ENCODE measurements around the gene MOV10L1.
"Not testable (repeated sequence)": the region's sequence is repeated elsewhere in the genome, so short reads cannot be mapped to it uniquely, and the experiment has no call there.

The MOV10L1 gene

DNA sequence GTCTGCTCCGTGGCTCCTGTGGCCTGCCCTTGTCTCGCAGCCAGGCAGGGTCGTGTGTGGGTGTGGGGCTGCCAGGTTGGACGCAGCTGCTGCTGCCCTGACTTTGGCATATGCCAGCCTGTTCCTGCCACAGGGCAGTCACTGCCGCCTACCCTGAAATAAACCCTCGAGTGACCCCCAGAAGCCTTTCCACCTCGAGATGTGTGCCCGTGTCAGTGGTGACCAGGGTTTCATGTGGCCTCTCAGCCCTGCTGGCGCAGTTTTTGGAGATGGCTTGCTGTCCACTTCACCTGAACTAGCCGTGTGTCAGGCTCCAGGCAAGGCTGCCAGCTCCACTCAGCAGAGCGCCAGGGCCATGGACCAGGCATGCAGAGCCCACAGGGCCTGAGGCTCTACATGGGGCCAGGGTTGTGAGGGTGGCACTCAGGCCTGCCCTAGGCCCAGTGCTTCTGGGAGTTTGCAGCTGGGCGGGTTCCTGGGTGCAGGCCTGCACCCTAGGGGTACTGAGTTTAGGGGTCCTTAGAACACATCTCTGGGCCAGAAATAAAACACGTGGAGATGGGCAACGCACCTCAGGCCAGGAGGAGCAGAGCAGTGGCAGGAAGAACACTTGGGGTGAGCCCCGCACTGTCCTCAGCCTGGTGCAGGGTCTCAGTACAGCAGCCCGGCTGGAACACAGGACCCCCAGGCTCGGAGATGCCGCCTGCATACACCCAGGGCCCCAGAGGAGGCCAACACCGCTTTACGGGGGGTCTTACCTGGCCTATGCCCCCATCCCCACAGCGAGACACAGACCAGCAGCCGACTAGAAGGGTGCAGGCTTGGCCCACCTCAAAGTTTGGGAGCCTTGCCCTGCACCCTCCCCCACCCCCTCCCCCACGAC is 71.9 kb downstream of the MOV10L1 start:
- peaks cover 2% of the 10 kb centered on the region for H3K4me1 ChIP-seq (ENCODE audit: insufficient read depth, low read length)
- H3K27me3 ChIP-seq (ENCODE audit: insufficient read depth, low read length) = peaks cover 13% of the 10 kb centered on the region
- no peak overlapping the region for H2AFZ ChIP-seq (ENCODE audit: low read depth, low read length)
- peaks cover 2% of the 10 kb centered on the region for H3K9me3 ChIP-seq (ENCODE audit: low read length)
- no peaks in the 10 kb centered on the region for H3K36me3 ChIP-seq (ENCODE audit: insufficient read depth, low read length)
- no peak overlapping the region for H3K4me3 ChIP-seq (ENCODE audit: low read length)

DNA sequence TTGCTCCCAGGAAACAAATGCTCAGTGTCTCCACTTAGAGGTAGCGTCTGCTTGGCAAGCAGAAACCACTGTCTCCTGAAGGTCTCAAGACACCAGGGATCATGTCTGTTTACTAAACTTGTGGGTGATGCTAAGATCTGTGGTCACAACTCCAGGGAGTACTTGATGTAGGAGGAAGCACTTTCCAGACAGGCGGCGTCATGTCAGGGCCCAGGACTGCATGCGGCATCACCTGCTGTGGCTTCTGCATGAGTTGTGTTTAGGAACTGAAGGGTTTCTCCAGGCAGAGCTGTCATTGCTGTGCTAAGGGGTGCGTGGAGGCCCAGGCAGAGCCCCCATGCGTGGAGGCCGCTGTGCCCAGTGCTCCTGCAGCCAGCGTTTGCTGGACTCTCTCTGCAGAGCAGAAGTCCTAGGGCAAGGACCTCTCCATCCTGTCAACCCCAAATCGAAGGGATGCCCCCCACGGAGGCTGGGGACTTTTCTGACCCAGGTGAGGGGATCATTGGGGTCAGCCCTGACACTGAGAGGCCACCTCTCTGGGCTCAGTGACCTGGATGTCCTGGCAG is 72.7 kb downstream of the MOV10L1 start:
- Histone ChIP-seq H2AFZ (ENCODE audit: low read depth, low read length) (no peak overlapping the region), H3K9me3 (ENCODE audit: low read length) (peaks cover 2% of the 10 kb centered on the region), H3K4me1 (ENCODE audit: insufficient read depth, low read length) (peaks cover 2% of the 10 kb centered on the region), H3K27me3 (ENCODE audit: insufficient read depth, low read length) (peaks cover 13% of the 10 kb centered on the region), H3K36me3 (ENCODE audit: insufficient read depth, low read length) (no peaks in the 10 kb centered on the region), H3K4me3 (ENCODE audit: low read length) (no peak overlapping the region)

GRCh38 chr22:50165436-50166123 is 75.8 kb downstream of the MOV10L1 start:
- Histone ChIP-seq H3K36me3 (ENCODE audit: insufficient read depth, low read length) (no peaks in the 10 kb centered on the region), H3K27me3 (ENCODE audit: insufficient read depth, low read length) (peaks cover 20% of the 10 kb centered on the region), H3K4me1 (ENCODE audit: insufficient read depth, low read length) (peaks cover 4% of the 10 kb centered on the region), H3K9me3 (ENCODE audit: low read length) (peaks cover 2% of the 10 kb centered on the region), H3K4me3 (ENCODE audit: low read length) (no peak overlapping the region), H2AFZ (ENCODE audit: low read depth, low read length) (no peak overlapping the region)

- H3K9me3 ChIP-seq (ENCODE audit: low read length) = peaks cover 2% of the 10 kb centered on the region
- H3K36me3 ChIP-seq (ENCODE audit: insufficient read depth, low read length) = no peaks in the 10 kb centered on the region
- no peak overlapping the region for H3K4me3 ChIP-seq (ENCODE audit: low read length)
- peaks cover 6% of the 10 kb centered on the region for H3K4me1 ChIP-seq (ENCODE audit: insufficient read depth, low read length)
- peaks cover 34% of the 10 kb centered on the region for H3K27me3 ChIP-seq (ENCODE audit: insufficient read depth, low read length)
- no peak overlapping the region for H2AFZ ChIP-seq (ENCODE audit: low read depth, low read length)
Observed at GRCh38 chr22:50167689-50168489, 78.1 kb downstream of the MOV10L1 start.

- H3K27me3 ChIP-seq (ENCODE audit: insufficient read depth, low read length) = peaks cover 37% of the 10 kb centered on the region
- not testable (repeated sequence) for H3K36me3 ChIP-seq (ENCODE audit: insufficient read depth, low read length)
Observed at GRCh38 chr22:50168490-50169180, 78.8 kb downstream of the MOV10L1 start.

DNA sequence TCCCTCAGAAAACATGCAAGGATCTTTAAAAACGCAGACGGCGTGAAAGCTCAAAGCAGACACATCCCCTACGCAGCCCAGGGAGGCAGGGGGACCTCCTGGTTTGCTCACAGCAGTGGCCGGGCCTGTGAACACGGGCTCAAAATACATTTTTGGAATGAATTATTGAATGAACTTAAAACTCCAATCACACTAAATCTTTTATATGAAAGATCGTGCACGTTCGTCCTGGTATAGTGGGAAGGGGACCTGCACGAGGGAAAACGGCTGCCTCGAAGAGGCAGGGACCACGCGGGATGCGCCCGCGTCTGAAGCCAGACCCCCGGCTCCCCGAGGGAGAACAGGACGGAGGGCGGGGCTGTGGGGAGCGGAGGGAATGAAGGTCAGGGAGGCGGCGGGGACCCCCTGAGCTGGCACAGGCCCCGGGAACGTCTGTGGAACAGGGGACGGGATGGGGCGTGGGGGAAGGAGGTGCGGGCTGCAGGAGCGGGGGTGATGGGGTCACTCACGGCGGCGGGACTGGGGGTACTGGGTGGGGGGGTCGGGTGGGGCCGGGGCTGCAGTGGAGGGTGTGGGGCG is 79.5 kb downstream of the MOV10L1 start:
- Histone ChIP-seq H3K27me3 (ENCODE audit: insufficient read depth, low read length) (peaks cover 40% of the 10 kb centered on the region), H2AFZ (ENCODE audit: low read depth, low read length) (no peak overlapping the region)

More at GRCh38 chr22:50168490-50169180, 78.8 kb downstream of the MOV10L1 start:
- H3K4me3 ChIP-seq (ENCODE audit: low read length); H3K9me3 ChIP-seq (ENCODE audit: low read length); H3K4me1 ChIP-seq (ENCODE audit: insufficient read depth, low read length); H2AFZ ChIP-seq (ENCODE audit: low read depth, low read length): not testable (repeated sequence)

GRCh38 chr22:50169774-50170341 is 80.1 kb downstream of the MOV10L1 start:
- Histone ChIP-seq H3K4me3 (ENCODE audit: low read length) (peak overlapping the region; percentile 43), H3K9me3 (ENCODE audit: low read length) (peaks cover 2% of the 10 kb centered on the region), H2AFZ (ENCODE audit: low read depth, low read length) (no peak overlapping the region), H3K27me3 (ENCODE audit: insufficient read depth, low read length) (peaks cover 38% of the 10 kb centered on the region), H3K36me3 (ENCODE audit: insufficient read depth, low read length) (no peaks in the 10 kb centered on the region), H3K4me1 (ENCODE audit: insufficient read depth, low read length) (peaks cover 6% of the 10 kb centered on the region)

More for the DNA sequence above, 79.5 kb downstream of the MOV10L1 start:
- Histone ChIP-seq H3K9me3 (ENCODE audit: low read length) (peaks cover 2% of the 10 kb centered on the region), H3K36me3 (ENCODE audit: insufficient read depth, low read length) (no peaks in the 10 kb centered on the region), H3K4me1 (ENCODE audit: insufficient read depth, low read length) (peaks cover 6% of the 10 kb centered on the region), H3K4me3 (ENCODE audit: low read length) (no peak overlapping the region)

DNA sequence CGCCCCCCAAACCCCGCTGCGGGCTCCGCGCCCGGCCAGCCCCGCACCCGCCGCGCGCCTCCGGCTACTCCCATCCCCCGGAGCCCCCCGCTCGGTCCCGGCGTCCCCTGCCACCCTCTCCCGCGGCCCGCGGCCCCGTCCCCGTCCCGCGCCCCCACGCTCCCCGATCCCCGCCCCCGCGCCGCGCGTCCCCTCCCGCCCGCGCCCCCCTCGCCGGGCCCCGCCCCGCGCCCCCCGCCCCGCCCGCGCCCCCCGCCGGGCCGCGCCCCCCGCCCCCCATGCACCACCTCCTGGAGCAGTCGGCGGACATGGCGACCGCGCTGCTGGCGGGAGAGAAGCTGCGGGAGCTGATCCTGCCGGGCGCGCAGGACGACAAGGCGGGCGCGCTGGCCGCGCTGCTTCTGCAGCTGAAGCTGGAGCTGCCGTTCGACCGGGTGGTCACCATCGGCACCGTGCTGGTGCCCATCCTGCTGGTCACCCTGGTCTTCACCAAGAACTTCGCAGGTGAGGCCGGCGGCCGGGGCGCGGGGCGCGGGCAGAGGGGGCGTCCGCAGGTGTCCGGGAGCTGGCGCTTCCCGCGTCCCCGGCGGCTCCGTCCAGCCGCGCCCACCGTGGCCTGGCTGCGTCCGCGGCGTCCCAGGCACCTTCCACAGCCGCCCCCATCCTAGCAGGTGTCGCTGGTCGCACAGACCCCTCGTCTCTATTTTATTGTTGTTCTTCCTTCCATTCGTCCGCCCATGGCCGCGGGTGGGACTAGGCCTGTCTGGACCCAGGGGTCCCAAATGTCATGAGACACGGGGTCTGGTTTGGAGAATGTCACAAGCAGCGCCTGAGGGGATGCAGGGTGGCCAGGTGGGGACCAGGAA is 80.9 kb downstream of the MOV10L1 start, which contains the start of gene PANX2:
Gene PANX2, plus strand, starts transcription at position 279 of the 866 bp plus-strand sequence. Its CDS starts 0 bp downstream, at position 279.
- Histone ChIP-seq H3K9me3 (ENCODE audit: low read length) (peaks cover under 1% of the 10 kb centered on the region), H2AFZ (ENCODE audit: low read depth, low read length) (no peak within 1 kb of the TSS), H3K36me3 (ENCODE audit: insufficient read depth, low read length) (no peaks in the 10 kb centered on the region), H3K27me3 (ENCODE audit: insufficient read depth, low read length) (peaks cover 35% of the 10 kb centered on the region), H3K4me3 (ENCODE audit: low read length) (peak within 1 kb of the TSS; percentile 54), H3K4me1 (ENCODE audit: insufficient read depth, low read length) (peaks cover 6% of the 10 kb centered on the region)

- Histone ChIP-seq H3K9me3 (ENCODE audit: low read length) (no peaks in the 10 kb centered on the region), H3K27me3 (ENCODE audit: insufficient read depth, low read length) (peaks cover 35% of the 10 kb centered on the region), H3K4me1 (ENCODE audit: insufficient read depth, low read length) (peaks cover 6% of the 10 kb centered on the region), H3K36me3 (ENCODE audit: insufficient read depth, low read length) (no peaks in the 10 kb centered on the region), H3K4me3 (ENCODE audit: low read length) (peak overlapping the region; percentile 54), H2AFZ (ENCODE audit: low read depth, low read length) (no peak overlapping the region)
Observed at GRCh38 chr22:50171319-50171964, 81.6 kb downstream of the MOV10L1 start.

- Histone ChIP-seq H3K4me3 (ENCODE audit: low read length) (no peak overlapping the region), H3K9me3 (ENCODE audit: low read length) (no peaks in the 10 kb centered on the region), H3K36me3 (ENCODE audit: insufficient read depth, low read length) (no peaks in the 10 kb centered on the region), H2AFZ (ENCODE audit: low read depth, low read length) (no peak overlapping the region), H3K27me3 (ENCODE audit: insufficient read depth, low read length) (peaks cover 35% of the 10 kb centered on the region), H3K4me1 (ENCODE audit: insufficient read depth, low read length) (peaks cover 6% of the 10 kb centered on the region)
Observed at GRCh38 chr22:50171965-50172421, 82.2 kb downstream of the MOV10L1 start.

All from neuron (in vitro differentiated cells).